OCI-LY7 (cell line): ENCODE results near the gene WWTR1.

Experiments
- EZH2phosphoT487 ChIP-seq: fragments of 200-600 bp; sonication (generic); IDR thresholded peaks from 2 replicates; pipeline ENCODE4 v1.6.1; 2018; ENCODE audit warnings: low read depth, borderline replicate concordance, mild to moderate bottlenecking, mixed run types, antibody characterized with exemption, low read length, moderate library complexity, mixed read lengths
- TF ChIP-seq, protein P1 (sequence below): fragments of 200-600 bp; sonication (generic); conservative IDR thresholded peaks from 2 replicates; pipeline ENCODE4 v1.5.1; 2014; ENCODE audit warnings: mild to moderate bottlenecking, antibody characterized with exemption, low read length, moderate library complexity, mixed read lengths

DNA sequence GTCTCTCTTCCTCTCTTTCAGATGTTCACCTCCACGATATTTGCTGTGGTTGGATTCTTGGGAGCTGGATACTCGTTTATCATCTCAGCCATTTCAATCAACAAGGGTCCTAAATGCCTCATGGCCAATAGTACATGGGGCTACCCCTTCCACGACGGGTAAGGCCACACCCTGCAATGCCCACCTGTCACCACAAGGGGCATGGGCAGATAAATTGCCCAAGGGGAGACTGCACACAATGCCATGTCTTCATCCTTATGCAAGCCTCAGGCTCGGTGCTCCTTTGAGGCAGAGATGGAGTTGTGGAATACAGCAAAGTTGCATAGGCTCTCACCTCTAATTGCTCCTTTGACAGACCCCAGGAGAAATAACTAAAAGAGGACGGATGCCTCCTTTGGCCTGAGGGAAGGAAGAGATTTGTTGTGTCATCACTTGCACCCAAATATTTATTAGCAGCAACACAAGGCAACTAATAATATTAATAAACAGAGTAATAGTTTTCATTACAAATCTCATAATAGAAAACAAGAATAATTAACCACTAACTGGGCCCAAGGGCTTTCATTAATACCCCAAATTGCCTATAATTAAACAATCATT is 170.1 kb downstream of the WWTR1 start:
- TF ChIP-seq, protein P1, sequence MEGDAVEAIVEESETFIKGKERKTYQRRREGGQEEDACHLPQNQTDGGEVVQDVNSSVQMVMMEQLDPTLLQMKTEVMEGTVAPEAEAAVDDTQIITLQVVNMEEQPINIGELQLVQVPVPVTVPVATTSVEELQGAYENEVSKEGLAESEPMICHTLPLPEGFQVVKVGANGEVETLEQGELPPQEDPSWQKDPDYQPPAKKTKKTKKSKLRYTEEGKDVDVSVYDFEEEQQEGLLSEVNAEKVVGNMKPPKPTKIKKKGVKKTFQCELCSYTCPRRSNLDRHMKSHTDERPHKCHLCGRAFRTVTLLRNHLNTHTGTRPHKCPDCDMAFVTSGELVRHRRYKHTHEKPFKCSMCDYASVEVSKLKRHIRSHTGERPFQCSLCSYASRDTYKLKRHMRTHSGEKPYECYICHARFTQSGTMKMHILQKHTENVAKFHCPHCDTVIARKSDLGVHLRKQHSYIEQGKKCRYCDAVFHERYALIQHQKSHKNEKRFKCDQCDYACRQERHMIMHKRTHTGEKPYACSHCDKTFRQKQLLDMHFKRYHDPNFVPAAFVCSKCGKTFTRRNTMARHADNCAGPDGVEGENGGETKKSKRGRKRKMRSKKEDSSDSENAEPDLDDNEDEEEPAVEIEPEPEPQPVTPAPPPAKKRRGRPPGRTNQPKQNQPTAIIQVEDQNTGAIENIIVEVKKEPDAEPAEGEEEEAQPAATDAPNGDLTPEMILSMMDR, result peak; percentile 78
- no peak for TF ChIP-seq EZH2phosphoT487
